DLD1 (cell line): ENCODE results near the gene C22orf39.

Experiments
- in situ Hi-C: cut with HindIII; loops from 2 replicates; pipeline ENCODE4 v1.10.0; 2017; ENCODE audit warnings: low sequenced_read_pairs

Gene C22orf39

DNA sequence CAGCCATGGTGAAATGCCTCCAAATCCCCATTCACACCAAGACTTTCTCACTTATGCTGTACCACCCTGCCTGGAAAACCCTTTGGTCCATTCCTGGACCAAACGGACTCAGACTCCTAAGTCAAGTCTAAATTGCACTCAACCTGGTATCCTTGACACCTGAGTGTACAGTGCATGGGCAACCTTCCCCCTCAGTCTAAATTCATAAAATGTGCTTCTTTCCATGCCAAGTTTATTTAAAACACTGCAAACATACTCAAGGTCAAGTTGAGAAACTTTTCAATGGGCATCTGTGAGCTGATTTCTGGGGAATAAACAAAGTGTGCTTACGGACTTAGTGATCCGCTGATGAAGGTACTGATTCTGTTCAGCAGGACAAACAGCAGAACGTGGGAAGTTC is 42.4 kb downstream of the C22orf39 start:
- in situ Hi-C loops, result no loop called here

DNA sequence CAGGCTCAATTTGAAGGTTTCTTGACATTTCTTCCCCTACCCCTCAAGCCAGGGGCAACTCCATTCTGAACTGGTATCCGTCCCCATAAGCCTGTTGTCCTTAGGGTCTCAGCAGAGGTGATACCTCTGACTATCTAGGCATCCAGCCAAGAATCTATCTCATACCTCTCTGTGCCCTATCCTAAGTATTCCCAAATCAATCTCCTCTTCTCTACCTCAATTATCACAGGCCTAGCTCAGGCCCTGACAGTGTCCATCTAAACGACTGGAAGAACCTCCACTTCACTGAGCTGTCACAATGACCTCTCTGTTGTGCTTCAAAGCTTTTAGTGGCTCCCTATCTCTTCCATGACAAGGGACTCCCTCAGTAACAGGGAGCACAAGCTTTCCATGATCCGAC is 42.8 kb downstream of the C22orf39 start:
- in situ Hi-C loops, result no loop called here

DNA sequence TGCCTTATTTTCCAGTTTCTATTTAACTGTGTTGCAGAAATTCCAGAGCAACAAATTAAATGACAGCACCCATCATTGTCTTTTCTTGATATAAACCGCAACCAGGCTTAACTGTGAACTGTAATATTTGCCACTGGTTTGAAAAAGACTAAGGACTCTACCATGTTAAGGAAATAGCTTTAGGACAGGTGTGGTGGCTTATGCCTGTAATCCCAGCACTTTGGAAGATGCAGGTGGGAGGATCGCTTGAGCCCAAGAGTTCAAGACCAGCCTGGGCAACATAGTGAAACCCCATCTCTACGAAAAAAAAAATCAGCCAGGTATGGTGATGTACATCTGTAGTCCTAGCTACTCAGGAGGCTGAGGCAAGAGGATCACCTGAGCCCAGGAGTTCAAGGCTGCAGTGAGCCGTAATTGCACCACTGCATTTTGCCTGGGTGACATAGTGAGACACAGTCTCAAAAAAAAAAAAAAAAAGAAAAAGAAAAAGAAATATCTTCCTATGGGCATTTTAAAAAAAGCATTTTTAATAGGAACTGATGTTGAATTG is 44.8 kb downstream of the C22orf39 start:
- in situ Hi-C loops, result no loop called here

DNA sequence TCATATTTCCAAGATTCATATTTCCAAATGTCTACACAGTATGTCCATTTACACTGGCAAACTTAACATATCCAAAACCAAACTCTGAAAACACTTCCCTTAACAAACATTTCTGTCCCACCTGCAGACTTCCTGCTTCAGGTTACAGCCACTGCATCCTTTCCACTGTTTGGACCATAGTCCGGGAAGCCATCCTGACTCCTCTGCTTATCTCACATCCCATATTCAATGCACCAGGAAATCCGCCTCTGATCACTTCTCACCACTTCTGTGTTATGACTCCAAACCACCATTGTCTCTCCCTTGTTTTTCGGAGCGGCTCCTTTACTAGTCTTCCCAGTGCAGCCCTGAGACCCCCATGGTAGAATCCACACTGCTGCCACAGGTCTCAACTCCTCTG is 46.0 kb downstream of the C22orf39 start:
- in situ Hi-C loops, result no loop called here

DNA sequence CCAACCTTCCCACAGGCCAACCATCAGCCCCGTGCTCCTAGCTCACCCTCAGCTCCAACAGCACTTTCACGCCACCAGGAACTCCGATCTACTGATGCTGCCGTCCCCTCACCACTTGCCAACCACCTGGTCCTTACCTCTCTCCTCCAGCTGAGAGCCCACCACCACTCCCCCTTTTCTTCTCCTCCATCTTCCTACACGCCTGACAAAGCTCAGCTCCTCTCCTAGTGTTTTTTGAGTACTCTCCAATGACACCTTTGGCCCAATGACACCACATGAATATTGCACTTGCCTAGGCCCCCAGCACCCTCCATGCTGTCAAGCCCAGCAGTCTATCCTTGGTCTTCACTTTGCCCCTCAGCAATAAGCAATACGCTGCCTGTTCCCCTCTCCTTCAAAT is 46.6 kb downstream of the C22orf39 start:
- in situ Hi-C loops, result no loop called here

DNA sequence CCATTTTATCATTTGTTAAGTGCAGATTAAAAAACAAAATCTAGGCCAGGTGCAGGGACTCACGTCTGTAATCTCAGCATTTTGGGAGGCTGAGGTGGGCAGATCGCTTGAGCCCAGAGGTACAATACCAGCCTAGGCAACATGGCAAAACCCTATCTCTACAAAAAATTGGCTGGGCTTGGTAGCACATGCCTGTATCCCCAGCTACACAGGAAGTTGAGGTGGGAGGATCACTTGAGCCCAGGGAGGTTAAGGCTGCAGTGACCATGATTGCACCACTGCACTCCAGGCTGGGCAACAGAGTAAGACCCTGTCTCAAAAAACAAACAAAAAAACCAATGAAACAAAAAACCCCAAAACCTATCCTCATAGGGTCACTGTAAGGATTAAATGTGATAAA is 48.9 kb downstream of the C22orf39 start:
- in situ Hi-C loops, result loop anchor here (10.0 to 25.0 kb wide), 3 partner anchors 66 to 139 kb away; partner anchors contain the start of gene CLTCL1

DNA sequence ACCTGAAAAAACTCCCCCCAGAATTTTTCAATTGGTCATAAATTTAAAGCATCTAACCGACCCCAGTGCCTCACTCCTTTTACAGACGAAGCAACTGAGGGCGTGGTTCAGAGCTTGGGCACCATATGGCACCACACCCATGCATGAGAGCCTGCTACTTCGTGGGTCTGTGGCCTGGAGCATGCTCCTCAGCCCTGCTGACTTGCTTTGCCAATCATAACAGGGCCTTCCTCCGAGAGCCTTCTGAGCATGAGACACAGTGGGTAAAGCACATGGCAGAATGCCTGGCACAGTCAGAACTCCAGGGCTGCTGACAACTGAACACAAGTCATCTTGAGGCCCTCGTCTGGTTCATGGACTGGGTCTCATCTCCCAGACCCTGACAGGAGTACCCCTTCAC is 49.3 kb downstream of the C22orf39 start:
- in situ Hi-C loops, result loop anchor here (10.0 to 25.0 kb wide), 3 partner anchors 67 to 139 kb away; partner anchors contain the start of gene CLTCL1

DNA sequence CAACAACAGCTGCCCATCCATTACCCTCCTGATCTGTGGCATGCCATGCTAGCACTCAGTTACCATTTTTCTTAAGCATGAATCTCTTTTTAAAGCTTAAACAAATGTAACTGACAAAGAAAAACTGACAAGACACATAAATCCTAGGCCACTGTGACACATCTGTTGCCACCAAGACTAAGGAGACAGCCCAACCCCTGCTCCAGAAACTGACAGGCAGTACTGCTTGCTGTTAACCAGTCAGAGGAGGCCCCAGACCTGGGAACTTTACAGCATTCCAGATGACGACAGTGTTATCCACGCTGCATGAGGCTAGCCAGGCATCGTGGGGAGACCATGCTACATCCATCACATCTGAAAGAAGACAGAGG is 49.8 kb downstream of the C22orf39 start:
- in situ Hi-C loops, result loop anchor here (10.0 to 25.0 kb wide), 3 partner anchors 67 to 140 kb away; partner anchors contain the start of gene CLTCL1

DNA sequence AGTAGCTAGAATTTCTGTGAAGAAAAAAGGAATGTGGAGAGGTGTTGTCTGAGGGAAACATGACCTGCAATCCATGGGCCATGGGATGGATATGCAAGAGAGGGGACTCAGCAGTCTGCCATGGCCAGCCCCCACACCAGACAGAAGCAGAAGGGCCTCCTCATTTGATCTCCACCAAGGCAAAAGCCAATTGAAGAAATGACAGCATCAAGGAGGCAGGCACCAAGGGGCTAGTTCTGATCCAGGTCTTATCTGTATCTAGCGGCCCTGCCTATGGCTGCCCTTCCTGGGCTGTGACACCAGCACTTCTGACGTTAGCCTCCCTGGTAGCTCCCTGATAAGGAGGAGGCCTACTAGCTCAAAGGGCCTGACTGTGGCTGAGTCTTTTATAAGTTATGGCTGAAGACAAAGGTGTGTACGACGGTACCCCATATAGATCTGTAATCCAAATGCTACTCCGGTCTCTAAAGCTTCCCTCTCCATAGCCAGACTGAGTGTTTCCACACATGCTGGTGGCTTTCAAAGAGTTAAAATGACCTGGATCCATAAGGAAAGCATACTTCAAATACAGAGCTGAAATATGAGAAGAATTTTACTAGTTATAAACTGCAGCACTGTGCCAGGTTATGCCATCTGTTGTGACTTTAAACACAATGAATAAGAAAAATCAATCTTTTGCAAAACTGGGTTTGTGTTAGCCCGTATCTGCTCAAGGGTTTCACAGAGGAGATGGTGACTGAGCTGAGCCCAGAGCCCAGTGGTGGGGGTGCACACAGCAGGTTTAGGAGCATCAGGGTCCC is 50.4 kb downstream of the C22orf39 start:
- in situ Hi-C loops, result loop anchor here (10.0 to 25.0 kb wide), 3 partner anchors 68 to 140 kb away; partner anchors contain the start of gene CLTCL1

DNA sequence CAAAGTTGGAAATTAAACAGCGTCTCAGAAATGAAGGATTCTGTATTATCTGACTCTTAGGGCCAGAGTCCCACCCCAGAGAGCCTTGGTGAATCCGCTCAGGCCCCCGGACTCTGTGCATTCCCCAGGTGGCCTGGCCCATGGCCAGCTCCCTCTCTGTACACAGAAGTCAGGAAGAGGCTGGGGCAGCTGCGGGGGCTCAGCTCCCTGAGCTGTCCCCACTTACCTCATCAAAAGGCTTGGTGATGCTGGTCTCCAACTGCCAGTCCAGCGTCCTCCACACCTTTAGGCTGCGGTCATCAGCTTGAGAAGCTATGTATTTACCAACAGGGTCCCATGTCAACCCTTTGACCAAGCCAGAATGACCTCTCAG is 51.0 kb downstream of the C22orf39 start:
- in situ Hi-C loops, result loop anchor here (10.0 to 25.0 kb wide), 3 partner anchors 68 to 141 kb away; partner anchors contain the start of gene CLTCL1

DNA sequence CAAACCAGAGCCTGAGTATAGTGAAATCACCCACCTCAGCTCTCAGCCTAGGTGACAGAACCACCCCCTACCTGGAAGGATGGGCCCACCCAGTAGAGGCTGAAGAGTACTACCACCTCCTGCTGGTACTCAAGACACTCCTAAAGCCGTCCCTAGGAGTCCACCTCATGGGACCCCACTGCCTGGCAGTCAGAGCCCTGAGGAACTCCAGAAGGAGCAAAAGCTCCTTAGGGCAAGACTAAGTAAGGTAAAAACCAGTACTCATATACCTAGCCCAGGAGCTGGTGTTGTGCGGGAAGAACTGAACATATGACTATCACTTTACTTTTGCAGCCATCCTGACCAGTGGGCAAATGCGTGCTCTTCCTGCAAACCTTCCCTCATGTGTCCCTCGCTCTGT is 52.2 kb downstream of the C22orf39 start:
- in situ Hi-C loops, result loop anchor here (10.0 to 25.0 kb wide), 3 partner anchors 70 to 142 kb away; partner anchors contain the start of gene CLTCL1

DNA sequence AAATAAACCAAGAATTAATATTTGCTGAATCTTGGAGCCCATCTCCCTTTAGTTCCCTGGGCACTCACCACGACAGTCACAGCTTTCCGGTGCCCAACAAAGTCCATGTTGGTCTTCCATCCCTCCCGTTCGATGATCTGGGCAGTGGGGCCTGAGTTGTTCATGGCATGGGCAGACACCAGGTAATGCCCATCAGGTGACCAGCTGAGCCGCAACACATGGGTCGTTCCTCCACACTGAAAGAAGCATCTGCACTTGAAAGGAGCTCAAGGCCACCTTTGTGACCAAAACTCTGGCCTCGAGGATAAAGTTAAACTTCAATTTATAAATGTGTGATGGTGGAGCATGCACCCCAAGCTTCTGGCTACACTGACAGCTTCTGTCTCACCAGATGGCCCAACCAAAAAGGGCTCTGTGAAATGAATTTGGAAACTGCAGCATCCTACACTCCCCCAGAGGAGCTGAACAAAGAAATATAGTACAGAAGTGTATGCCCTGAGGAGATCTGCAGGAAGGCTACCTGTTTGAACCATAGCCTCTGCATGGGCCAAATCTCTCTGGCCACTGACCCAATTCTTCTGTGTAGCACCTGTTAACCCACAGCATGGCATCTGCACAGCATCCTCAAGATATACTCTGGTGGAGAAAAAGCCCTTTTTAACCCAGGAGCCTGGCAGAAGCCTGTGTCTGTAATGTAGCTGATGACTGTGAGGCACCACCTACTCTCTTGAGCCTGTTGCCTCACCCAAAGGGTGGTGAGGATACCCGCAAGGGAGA is 53.0 kb downstream of the C22orf39 start:
- in situ Hi-C loops, result loop anchor here (10.0 to 25.0 kb wide), 3 partner anchors 70 to 143 kb away; partner anchors contain the start of gene CLTCL1

DNA sequence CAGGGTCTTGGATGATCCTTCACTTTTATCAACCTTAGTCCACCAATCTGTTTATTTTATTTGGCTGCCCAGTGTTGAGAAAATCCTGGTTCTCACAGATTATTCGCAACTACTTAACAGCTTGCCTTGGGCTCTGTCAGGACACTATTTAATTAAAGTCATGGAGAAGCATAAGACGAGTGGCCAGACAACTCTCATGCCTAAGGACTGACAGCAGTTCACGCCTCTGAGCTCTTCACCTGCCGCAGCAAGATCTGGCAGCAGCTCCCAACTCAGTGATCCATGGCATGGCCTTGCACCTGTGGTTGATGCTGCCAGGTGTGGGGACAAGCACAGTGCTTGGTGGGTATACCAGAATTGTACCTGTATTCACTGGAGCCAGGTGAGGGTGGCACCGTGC is 53.8 kb downstream of the C22orf39 start:
- in situ Hi-C loops, result loop anchor here (10.0 to 25.0 kb wide), 3 partner anchors 71 to 144 kb away; partner anchors contain the start of gene CLTCL1
